NCI-H524 (cell line): ENCODE data around the gene SSUH2.
"Not testable (repeated sequence)": the region's sequence is repeated elsewhere in the genome, so short reads cannot be mapped to it uniquely, and the experiment has no call there.

ENCODE experiments used
- DNase-seq, 2 experiments: peaks; one replicate each; lab custom pipeline; 2025; lab: John Stamatoyannopoulos, UW

SSUH2 gene

DNA sequence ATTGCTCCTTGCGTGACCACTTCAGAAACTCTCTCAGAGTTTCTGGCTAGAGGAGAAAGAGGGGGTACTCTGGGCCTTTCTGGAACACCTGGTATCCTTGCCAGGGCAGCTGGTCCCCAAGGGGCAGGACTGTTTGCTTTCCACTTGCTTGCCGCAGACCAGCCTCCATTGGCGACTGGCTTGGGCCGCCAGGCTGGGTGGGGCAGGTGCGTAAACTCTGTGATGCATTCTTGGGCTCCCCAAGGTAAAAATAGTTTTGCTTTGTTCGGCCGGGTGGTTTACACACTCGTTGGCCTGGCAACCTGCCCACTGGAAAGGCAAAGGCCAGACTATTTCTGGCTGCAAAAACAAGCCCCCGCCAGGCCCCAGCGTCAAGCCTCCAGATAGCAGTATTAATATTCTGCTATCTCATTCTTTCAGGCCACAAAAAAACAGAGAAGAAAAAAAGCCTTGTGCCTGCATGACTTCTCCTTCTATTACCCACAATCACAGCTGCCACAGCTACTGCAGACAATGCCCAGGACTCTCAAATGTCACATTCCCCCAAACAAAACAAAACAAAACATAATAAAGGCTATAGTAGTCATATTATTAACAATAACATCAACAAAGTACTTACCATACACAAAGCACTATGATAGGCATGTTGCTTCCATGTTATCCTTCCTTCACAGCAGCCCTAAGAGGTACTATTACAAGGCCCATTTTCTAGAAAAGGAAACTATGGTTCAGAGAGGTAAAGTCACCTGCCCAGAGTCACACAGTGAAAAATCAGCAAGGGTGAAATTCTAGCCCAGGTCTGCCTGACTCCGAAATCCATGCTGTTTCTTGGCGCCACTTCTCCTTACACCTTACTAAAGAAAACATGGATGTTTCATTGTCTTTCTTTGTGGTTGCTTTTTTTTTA lies 14.0 kb upstream of the SSUH2 start:
- no peak for DNase-seq

DNA sequence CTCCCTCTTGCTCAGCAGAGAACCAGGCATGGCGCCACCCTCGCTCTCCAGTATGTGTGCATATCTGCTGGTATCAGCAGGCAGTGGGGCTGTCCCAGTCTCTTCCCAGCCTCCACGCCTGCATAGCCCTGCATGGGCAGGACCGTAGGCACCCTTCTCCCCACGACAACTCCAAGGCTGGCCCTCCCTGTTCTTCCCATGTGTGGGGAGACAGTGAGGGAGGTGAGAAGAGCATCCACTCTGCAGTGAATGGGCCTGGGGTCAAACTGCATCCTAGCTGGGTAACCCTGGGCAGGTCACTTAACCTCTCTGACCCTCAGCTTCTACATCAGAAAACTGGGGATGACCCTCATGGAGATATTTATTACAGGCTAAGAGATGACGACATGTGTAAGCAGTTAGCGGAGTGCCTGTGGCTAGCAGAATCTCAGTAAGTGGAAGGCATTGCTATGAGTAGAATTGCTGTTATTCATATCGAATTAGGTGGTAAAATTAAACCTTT lies 13.3 kb upstream of the SSUH2 start:
- DNase-seq, result no peak

DNA sequence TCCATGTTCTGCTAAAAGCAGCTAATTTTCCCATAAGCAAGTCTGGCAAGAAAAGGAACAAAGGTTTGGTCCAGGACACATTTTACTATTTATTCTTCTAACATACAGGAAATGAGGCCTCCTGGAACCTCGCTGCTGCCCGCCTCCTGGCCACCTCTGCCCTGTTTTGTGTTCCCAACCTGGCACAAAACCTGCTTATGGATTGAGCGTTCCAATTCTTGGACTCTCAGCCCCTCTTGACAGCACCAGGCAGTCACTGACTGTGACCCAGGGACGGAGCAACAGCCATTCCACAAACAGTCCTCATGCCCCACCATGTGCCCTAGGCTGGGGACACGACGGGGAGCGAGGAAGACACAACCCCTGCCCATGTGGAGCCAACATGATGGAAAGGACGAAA lies 11.6 kb upstream of the SSUH2 start:
- no peak for DNase-seq

DNA sequence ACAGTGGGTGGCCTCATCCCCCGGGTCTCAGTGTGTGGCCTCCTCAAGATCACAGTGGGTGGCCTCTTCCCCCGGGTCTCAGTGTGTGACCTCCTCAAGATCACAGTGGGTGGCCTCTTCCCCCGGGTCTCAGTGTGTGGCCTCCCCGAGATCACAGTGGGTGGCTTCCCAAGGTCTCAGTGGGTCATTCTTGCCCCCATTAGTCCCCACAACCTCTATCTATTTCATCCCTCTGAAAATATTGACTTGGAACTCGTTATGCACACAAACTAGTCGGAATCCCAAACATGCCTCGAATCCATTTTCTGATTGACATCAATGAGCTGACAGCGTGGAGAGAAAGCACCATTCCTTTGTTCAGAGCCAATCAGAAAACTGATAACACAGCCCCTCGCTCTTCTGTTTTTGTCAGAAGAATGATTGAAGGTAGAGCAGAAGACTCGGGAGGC lies 10.8 kb upstream of the SSUH2 start:
- DNase-seq, result no peak

DNA sequence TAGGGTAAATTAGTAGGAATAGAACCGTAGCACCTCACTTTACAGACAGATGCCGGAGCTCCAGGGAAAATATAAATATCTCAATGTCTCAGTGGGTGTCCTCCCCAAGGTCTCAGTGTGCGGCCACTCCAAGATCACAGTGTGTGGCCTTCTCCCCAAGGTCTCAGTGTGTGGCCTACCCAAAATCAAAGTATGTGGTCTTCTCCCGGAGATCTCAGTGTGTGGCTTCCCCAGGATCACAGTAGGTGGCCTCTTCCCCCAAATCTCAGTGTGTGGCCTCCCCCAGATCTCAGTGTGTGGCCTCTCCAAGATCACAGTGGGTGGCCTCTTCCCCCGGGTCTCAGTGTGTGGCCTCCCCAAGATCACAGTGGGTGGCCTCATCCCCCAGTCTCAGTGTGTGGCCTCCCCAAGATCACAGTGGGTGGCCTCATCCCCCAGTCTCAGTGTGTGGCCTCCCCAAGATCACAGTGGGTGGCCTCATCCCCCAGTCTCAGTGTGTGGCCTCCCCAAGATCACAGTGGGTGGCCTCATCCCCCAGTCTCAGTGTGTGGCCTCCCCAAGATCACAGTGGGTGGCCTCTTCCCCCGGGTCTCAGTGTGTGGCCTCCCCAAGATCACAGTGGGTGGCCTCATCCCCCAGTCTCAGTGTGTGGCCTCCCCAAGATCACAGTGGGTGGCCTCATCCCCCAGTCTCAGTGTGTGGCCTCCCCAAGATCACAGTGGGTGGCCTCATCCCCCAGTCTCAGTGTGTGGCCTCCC lies 10.2 kb upstream of the SSUH2 start:
- DNase-seq, result not testable (repeated sequence)

DNA sequence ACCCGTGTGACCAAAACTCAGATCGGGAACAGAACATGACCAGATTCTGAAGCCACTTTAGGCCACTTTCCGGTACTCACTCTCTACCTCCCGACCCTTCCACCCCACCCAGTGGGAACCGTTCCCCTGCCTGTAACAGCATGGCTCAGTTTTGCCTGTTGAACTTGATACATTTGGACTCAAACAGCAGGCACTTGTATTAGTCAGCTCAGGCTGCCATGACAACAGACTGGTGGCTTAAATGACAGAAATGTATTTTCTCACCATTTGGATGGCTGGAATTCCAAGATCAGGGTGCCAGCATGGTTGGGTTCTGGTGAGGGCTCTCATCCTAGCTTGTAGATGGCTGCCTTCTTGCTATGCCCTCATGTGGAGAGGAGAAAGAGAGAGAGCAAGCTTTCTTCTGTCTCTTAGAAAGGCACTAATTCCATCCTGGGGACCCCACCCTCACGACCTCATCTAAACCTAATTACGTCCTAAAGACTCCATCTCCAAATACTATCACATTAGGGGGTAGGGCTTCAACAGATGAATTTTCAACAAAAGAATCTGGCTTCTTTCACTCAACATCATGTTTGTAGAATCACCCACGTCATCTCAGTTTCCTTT lies 9.3 kb upstream of the SSUH2 start:
- DNase-seq, result peak in 1 of 2 experiments; percentile 37

DNA sequence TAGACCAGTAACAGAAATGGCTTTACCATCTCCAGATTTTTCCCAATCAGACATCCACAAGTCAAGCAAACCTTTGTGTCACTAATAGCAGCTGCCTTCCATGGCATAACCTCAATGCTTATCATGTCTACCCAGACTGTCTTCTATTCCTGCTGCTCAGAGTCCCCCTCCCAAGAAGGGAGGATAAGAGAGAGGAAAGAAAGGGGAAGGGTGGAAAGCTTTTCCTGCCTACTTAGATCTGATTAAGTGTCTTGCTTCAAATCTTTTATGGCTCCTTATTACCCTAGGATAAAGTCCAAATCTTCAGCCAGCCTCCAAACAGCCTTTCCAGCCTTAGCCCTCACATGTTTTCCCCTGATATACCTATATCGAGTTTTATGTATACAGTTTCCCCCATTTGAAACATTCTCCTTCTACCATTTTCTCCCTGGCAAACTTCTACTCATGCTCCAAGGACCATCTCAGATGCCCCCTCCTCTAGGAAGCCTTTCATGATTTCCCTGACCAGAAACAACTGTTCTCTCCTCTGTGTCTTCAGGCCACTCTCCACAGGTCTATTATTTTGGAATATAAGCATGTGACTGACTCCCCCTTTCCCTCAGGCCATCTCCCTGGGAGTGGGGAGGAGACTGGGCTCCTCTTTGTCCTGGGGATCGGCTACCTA lies 7.9 kb upstream of the SSUH2 start:
- no peak for DNase-seq

DNA sequence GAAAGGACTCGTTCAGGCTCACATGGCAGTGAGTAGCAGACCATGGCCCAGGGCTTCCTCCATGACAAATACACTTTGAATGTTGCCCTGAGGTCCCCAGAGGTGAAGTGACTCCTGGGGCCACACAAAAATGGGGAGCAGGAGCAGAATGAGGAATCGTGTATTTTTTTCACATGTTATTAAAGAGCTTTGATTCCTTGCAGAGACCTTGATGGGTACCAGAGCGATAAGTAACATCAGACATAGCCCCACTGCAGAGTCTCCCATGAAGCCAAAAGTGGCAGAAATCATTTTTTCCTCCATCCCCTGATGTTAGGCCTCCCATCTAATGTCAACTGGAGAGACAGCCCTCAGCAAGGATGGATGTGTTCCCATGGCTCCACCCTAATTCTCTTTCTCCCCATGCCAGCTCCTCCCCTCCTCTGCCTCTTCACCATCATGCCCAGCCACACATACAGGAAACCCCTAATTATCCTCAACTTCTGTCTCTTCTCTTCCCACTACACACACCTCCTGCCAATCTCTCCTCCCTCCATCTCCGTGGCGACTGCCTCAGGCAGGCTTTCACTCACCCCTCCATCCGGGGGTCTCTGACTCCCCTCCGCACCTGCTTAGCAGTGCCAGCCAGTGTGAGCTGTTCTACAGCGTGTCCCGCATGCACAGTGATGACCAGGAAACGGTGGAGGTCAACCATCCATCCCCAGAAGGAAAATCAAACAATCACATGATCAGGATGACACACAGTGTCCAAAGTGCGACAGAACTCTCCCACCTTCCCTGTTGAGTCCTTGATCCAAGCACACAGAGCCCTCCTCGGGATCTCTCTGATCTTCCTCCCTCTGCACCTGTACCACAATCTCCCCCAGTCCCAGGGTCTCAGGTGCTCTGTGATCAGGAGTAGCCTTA lies 7.1 kb upstream of the SSUH2 start:
- DNase-seq, result no peak

DNA sequence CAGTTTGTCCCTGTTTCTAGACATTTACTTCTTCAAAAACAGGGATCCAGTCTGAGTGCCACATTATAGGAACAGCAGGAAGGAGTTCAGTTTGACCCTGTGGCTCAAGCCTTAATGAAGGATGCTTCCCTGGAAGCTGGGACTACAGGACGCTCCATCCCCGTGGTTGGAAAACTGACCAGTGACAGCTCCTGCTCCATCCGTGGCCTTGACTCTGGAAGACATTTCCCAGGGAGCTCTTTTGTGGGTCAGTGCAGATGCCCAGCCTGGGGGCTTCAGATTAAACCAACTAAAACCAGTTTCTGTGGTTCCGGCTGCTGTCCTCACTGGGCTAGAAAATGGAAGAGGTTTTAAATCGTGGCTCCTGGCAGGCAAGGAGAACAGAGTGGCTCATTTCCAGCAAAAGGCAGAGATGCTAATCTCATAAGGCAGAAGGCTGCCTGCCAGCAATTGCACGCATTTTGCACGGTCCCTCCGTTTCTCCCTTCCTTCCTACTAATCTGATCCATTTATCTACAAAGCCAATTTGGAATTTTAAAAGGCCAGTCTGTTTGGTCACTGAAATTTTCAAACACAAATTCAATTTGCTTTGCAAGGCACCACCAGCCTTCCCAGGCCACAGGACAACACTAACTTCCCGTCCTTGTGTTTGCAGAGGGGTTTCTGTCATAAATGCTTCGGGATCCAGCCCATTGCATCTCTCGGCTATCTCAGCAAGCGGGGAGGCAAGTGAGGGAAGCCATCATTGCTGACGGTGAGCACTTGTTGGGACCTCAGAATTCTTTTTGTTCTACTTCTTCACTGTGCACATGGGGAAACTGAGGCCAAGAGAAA lies 6.2 kb upstream of the SSUH2 start:
- DNase-seq, result no peak

DNA sequence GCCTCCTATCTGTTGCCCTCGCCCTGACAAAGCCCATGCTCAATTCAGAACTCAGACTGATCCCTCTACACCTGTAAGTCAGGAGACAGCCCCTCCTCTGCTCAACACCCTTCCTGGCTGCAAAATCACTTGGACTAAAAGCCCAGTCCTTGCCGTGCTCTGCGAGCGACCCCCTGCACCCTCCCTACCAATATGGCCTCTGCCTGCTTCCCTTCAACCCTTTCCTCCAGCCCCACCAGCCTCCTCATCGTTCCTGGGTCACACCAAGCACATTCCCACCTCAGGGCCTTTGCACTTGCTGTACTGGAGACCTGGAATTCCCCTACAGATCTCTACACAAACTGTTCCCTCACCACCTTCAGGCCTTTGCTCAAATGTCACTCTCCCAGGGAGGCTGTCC lies 5.2 kb upstream of the SSUH2 start:
- no peak for DNase-seq

DNA sequence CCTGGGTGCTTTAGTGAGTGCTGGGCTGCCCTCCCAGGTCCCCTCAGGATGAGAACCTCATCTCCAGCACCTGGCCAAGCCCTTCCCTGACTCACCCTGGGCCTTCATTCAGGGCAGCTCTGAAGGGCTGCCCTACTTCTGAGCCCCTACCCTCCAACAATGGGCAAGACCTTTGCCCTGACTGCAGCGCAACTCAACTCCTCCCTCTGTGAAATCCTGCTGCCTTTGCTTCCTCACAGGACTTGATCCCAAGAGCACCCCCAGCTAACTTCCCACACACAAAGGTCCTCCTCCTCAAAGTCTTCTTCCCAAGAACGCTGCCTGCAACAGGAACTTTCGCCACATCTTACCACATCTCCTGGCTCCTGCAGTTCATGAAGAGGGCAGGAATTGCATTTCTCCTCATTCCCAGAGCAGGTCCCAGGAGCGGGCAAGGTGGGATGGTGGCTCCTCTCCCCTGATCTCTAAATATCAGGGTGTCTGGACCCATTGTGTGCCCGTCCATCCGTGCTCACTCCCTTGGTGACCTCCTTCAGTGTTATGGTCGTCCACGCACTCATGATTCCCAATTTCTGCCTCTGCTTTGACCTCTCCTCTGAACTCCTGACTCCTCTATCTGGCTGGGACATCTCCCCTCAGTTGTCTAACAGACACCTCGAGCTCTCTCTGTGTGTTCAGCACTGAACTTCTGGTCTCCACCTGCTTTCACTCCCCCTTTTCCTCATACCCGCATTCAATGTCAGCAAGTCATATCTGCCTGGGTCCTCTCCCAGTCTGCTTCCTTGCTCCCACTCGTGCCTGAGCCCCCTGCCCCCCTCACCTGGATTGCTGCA lies 4.5 kb upstream of the SSUH2 start:
- DNase-seq, result no peak

DNA sequence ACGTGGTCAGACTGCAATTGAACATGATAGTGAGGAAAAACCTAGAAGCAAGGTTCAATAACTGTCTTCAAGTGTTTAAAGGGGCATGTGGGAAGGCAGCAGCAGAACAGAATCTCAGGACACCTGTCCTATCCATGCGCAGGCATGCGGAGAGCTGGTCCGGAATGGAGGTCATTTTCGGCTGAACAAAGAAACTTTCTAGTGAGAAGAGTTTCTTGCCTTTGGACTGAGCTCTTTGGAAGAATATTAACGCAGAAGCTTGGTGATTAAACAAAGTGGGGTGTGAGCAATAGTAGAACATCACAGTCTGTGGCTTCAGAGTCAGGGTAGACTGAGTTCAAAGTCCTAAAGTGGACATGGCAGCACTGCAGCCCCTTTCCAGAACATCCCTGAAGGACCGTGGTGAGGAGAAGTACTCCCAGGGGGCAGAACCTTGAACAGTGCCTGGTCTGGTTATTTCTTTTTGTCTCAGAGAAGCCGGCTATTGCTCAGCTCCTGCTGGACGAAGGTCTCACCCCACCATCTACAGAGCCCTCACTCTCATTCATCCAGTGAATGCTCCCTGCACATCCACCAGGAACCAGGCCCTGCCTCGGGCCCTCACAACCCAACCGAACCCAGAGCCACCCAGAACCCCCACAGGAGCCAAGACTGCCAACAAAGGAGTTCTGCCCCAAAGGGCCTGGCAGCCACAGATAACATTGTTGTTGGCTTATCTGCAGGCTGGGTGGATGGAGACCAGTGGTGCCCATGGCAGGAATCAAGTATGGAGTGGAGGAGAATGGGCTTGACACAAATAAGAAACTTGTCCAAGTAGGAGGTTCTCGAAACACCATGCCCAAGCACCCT lies 2.8 kb upstream of the SSUH2 start:
- DNase-seq, result no peak

DNA sequence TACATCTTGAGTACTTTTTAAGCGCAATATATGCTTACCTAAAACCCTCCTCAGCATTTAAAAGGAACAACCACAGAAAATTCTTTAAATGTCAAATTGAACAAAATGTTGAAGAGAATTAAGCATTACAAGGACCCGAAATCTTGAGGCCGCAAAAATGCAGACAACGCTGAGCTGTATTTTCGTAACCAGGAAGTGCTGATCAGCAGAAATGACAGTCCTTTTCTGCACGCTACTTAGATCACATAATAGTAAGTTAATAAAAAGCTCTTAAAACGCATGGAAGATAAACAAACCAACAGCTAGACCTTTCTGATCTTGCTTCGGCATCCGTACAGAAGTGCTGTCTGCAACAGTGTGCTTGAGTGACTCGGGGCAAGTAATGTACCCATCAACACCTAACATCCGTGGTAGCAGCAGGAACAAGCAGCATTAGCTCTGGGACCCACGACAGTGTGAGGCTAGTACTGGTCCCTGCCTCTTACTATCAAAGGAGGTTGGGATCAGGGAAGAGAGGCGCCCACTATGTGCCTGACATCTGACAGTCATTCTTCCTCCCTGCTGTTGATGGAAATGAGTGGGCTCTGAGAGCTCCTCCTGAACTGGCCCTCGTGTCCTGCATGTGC lies 1.8 kb upstream of the SSUH2 start:
- DNase-seq, result no peak

DNA sequence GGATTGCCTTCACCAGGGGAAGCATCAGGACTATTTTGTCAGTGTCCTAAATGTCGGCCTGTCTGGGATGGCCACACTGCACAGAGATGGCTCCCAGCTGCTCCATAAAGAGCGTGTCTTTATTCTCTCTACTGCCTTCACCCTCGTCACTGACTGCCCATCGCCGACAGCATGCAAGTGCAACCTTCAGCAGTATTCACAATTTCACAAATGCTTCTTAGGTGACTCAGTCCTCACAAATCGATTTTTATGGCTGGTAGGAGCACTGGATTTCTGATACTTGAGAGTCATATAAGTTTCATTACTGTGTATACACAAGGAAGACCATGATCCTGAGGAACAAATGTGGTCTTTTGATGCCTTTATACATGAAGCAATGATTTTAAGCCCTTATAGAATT lies 1.1 kb upstream of the SSUH2 start:
- no peak for DNase-seq

DNA sequence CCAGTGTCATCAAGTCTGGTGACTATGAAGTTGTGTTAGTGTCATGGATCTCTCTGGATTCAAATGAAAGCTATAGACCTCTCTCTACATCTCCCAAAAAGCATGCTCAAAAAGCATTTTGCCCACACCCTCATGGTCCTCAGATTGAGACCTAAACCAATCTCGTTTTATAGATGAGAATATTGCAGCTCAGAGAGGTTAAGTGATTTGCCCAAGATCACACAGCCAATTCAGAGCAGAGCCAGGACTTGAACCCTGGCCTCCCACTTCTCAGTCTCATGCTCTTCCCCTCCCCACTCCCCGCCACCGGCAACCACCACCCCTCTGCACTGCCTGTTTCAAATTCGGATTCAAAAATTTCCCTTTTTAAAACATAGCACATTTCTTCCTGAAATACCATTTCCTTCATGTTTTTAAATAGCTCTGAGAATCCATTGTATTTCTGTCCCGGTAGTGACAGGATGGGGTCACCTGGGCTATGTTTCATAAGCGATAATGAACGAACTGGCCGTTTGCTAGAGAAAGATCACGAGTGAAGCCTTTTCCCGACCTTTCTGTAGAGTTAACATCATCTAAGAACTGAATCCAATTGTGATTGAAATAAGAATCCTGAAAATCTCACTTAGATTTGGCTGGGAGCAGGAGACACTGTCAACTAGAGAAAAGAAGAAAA lies 769 bp downstream of the SSUH2 start:
- no peak for DNase-seq

DNA sequence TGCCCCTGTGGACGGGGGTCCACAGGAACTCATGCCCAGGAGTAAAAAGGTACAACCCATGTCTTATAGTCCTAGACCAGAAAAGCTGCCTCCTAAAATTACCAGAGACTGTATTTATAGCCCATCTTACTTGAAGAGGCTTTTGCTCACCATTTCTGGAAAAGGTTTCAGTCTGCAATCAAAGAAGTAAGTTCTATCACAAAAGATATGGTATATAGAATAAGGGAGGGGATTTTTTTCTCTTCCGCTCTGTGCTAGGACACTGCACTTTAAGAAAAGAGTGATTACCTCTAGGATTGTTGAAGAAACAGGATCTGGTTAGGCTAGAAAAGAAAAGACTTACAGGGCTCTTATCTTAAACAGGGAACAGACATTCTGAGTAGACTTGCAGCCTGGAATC lies 2.6 kb downstream of the SSUH2 start:
- no peak for DNase-seq

DNA sequence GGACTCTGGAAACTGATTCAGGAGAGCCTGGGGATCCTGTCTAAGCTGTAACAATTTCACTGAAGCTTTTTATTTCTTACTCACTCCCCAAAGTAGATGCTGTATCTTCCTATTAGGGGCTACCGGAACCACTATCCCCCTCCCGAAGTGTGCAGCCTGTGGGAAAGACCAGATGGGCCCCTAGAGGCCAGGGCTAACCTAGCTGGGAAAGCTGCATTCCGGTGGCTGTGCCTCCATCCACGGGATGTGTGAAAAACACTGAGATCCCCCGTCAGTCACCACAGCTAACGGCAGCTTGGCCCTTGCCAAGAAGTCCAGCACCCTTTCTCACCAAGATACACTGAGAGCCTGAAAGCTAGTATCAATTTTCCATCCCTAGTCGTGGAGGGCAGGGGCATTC lies 3.1 kb downstream of the SSUH2 start:
- no peak for DNase-seq
